ENCODE results near the gene OR1D5.

- TF ChIP-seq CTCF (IDR thresholded peaks at IDR 0.05) (no peak), EZH2 (IDR thresholded peaks at IDR 0.05; ENCODE audit: borderline replicate concordance, insufficient read depth, low read depth, low read length, poor library complexity, severe bottlenecking) (no peak)
Observed at GRCh38 chr17:3022197-3022596, 41.2 kb downstream of the OR1D5 start.

Data from B cell (primary cell).